ENCODE results near the gene KHSRP. TPM values are rescaled to one million over a fixed set of nuclear protein-coding genes. Genes with fewer than 3 reads are reported as not detected.
"Not testable (repeated sequence)": the region's sequence is repeated elsewhere in the genome, so short reads cannot be mapped to it uniquely, and the experiment has no call there.

KHSRP gene
- total RNA-seq, 1 donor: 86.5 TPM

DNA sequence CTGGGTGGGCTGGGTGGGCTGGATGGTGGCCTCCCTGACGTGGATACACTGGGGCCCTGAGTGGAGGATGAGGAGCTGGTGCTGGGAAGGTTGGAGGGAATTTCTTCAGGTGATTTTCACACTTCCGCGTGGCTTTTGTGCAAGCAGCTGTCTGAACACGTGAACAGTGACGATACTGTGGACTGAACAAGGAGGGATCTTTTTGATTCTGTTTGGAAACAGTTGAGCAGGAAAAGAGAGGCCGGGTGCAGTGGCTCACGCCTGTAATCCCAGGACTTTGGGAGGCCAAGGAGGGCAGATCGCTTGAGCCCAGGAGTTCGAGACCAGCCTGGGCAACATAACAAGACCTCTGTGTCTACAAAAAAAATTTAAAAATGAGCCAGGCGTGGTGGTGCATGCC lies 22.6 kb downstream of the KHSRP start:
- H3K4me3 ChIP-seq (ENCODE audit: low read depth, low read length): no peak overlapping the region
- DNase-seq (ENCODE audit: low read depth): no peak
- TF ChIP-seq CTCF (IDR thresholded peaks at IDR 0.05; ENCODE audit: insufficient read depth, low read length): no peak

- DNase-seq (ENCODE audit: low read depth); H3K4me3 ChIP-seq (ENCODE audit: low read depth, low read length): not testable (repeated sequence)
Measured at GRCh38 chr19:6400062-6400944, 24.3 kb downstream of the KHSRP start.

DNA sequence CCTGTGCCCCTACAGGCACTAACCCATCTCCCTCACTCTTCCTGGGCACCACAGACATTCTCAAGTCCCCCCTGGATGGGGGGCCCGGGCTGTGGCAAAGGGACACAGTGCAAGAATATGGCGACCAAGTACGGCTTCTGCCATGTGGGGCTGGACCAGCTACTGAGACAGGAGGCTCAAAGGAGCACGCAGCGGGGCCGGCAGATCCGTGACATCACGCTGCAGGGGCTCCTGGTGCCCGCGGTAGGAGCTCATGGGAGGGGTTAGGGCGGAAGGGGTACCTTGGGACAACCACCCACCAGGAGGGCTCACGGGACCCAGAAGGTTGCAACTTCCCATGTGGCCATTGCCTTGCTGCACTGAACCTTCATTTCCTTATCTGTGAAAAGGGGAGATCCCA lies 28.3 kb downstream of the KHSRP start:
- TF ChIP-seq CTCF (IDR thresholded peaks at IDR 0.05; ENCODE audit: insufficient read depth, low read length): no peak
- no peak for DNase-seq (ENCODE audit: low read depth)
- no peak overlapping the region for H3K4me3 ChIP-seq (ENCODE audit: low read depth, low read length)

DNA sequence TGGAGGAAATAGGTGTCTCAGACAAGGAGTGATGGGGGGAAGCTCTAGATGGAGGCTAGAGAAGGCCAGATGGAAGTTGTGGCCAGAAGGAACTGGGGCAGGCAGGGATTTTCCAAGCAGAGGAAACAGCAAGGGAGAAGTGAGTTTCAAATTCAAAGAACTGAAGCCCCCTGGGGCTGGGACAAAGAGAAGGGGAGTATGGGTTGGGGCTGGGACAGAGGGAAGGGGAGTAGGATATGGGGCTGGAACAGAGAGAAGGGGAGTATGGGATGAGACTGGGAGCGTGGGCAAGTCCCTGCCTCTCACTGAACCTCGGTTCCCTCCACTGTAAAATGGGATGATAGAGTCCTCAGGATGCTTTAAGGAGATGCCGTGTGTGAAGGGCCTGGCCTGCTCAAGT lies 29.8 kb downstream of the KHSRP start:
- DNase-seq (ENCODE audit: low read depth): no peak
- no peak for TF ChIP-seq CTCF (IDR thresholded peaks at IDR 0.05; ENCODE audit: insufficient read depth, low read length)

GRCh38 chr19:6393983-6394412 lies 30.6 kb downstream of the KHSRP start:
- DNase-seq (ENCODE audit: low read depth): no peak
- H3K4me3 ChIP-seq (ENCODE audit: low read depth, low read length): peak overlapping the region; percentile 85
- TF ChIP-seq CTCF (IDR thresholded peaks at IDR 0.05; ENCODE audit: insufficient read depth, low read length): no peak

More for the DNA sequence above, 29.8 kb downstream of the KHSRP start:
- H3K4me3 ChIP-seq (ENCODE audit: low read depth, low read length): no peak overlapping the region

DNA sequence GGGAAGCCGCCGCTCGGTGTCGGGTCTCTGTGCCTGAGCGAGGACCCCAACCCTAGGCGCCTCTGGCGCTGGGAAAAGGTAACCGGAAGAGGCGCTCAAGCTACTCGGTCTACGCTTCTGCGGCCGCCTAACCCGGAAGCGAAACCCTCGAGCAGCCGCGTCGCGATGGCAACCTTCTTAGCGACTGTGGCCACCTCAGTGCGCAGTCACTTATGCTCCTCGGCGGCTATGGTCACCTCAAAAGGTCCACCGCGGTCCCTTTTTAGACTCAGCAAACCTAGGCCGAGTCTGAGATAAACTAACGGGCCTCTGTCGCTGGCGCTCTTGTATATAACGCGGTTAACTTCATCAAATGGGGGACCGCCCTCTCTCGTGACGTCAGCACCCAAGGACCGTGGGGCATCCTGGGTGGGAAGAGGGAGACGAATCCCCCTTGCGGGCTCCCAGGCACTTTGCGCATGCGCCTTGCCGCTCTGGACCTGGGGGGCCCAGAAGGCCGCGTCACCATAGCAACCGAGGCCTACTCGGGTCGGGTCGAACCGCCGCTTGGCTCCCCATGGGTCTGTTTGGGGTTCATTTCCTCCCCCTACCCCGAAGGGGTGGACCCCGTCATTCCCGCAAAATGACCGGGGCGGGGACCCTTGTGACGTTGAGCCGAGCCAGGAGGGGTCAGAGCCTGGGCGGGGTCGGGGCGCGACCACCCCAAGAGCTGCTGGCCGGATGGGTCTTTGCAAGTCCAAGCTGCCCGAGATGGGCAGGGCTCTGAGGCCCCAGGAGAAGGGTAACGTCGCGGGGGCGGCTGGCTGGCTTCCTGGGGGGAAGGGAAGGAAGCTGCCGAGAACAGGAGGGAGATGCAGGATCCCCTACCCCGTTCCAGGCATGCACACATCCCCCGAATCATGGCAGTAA lies 31.3 kb downstream of the KHSRP start, which contains the start of gene GTF2F1:
Gene GTF2F1 (minus strand): TSS at position 91 of the 909 bp plus-strand sequence. CDS start 169 bp downstream, outside the sequence.
- peak; percentile 29 for TF ChIP-seq CTCF (IDR thresholded peaks at IDR 0.05; ENCODE audit: insufficient read depth, low read length)
- H3K4me3 ChIP-seq (ENCODE audit: low read depth, low read length): peak within 1 kb of the TSS; percentile 85
- peak; percentile 96 for DNase-seq (ENCODE audit: low read depth)

Measured in fibroblast of the aortic adventitia (primary cell).